Smooth muscle cell (in vitro differentiated cells): ENCODE measurements around the gene MIER3. TPM values are rescaled to one million over a fixed set of nuclear protein-coding genes. Genes with fewer than 3 reads are reported as not detected.

Experiments used
- DNase-seq: peaks from one replicate; lab custom pipeline; 2025; ENCODE audit not compliant: unreplicated experiment; lab: John Stamatoyannopoulos, UW
- H2AFZ ChIP-seq: fragments of 200-600 bp; sonication (generic); 2 replicates; pipeline ENCODE4 v1.6.0; 2016; ENCODE audit warnings: antibody characterized with exemption, low read depth, mild to moderate bottlenecking
- H3F3A ChIP-seq: fragments of 200-600 bp; sonication (generic); 2 replicates; pipeline ENCODE4 v1.6.0; 2017; ENCODE audit warnings: antibody characterized with exemption, low read depth
- H3K27ac ChIP-seq: fragments of 200-600 bp; sonication (generic); 2 replicates; pipeline ENCODE4 v1.5.1; 2016; ENCODE audit warnings: low read depth, mild to moderate bottlenecking
- H3K27me3 ChIP-seq: fragments of 200-600 bp; sonication (generic); 2 replicates; pipeline ENCODE4 v1.6.1; 2016; ENCODE audit warnings: low read depth, mild to moderate bottlenecking
- H3K36me3 ChIP-seq: fragments of 200-600 bp; sonication (generic); 2 replicates; pipeline ENCODE4 v1.5.1; 2016; ENCODE audit warnings: low read depth
- H3K4me1 ChIP-seq: fragments of 200-600 bp; sonication (generic); 2 replicates; pipeline ENCODE4 v1.5.1; 2016; ENCODE audit warnings: low read depth
- H3K4me2 ChIP-seq: fragments of 200-600 bp; sonication (generic); 2 replicates; pipeline ENCODE4 v1.6.0; 2016; ENCODE audit warnings: mild to moderate bottlenecking
- H3K4me3 ChIP-seq: fragments of 200-600 bp; sonication (generic); 2 replicates; pipeline ENCODE4 v1.5.1; 2016; ENCODE audit warnings: mild to moderate bottlenecking
- H3K79me2 ChIP-seq: fragments of 200-600 bp; sonication (generic); 2 replicates; pipeline ENCODE4 v1.6.0; 2016; ENCODE audit warnings: low read depth, mild to moderate bottlenecking
- H3K9ac ChIP-seq: fragments of 200-600 bp; sonication (generic); 2 replicates; pipeline ENCODE4 v1.6.0; 2016; ENCODE audit warnings: low read depth
- H3K9me3 ChIP-seq: fragments of 200-600 bp; sonication (generic); replicated peaks from 2 replicates; pipeline ENCODE4 v1.5.1; 2016; ENCODE audit warnings: low read depth
- H4K20me1 ChIP-seq: fragments of 200-600 bp; sonication (generic); 2 replicates; pipeline ENCODE4 v1.6.0; 2016; ENCODE audit warnings: low read depth
- WGBS: methylation state at CpG from one replicate; pipeline ENCODE4 v1.1.7; 2016; ENCODE audit warnings: low lambda C conversion rate; 5-methylcytosine and 5-hydroxymethylcytosine counted together
- polyA plus RNA-seq: library from polyadenylated mRNA; unstranded; fragments of >200 nt; fragmentation: Nextera tagmentation; extraction: Ambion mirVana; gene quantifications from 2 replicates; pipeline ENCODE4 v1.2.1, GENCODE V29; 2016
- total RNA-seq: library from RNA; depleted of rRNA; stranded (reverse); fragments of >200 nt; gene quantifications from 2 replicates; pipeline ENCODE4 v1.2.3, GENCODE V29; 2014
- TF ChIP-seq, protein P1 (sequence below): fragments of 200-600 bp; sonication (generic); IDR thresholded peaks from 2 replicates; pipeline ENCODE4 v1.5.1; 2017; ENCODE audit warnings: borderline replicate concordance, mild to moderate bottlenecking, antibody characterized with exemption; ENCODE audit not compliant: insufficient read depth, poor library complexity, severe bottlenecking

MIER3 gene
- total and polyA plus RNA-seq, 2 experiments from 2014 or later = 4.1 to 23.4 TPM

DNA sequence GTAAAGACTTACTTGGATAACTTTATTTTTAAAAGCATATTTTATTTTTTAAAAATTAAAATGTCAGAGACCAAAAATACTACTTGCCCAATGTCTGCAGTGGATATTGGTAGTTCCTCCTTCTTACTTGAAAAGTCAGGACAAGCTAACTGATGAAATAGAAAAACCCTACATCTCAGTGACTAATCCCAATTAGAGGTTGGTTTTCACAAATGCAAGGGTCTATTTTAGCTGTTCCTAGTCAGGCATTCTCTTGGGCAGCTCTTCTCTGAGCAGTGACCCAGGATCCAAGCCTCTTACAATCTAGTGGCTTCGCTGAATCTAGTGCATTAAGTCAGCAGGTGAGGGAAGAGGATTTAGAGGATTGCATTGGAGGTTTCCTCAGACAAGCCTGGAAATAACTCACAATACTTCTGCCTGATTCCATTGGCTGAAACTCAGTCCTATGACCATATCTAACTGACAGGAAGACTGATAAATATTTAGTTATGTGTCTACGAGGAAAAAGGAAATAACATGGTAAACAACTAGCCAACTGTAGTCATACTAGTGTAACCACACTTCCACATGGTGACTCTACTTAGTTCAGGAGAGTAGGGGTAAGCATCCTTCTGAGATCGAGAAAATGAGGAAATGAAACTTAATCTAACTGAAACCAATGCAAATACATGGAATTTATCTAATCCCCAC lies 34.2 kb upstream of the MIER3 start:
- TF ChIP-seq, protein P1, sequence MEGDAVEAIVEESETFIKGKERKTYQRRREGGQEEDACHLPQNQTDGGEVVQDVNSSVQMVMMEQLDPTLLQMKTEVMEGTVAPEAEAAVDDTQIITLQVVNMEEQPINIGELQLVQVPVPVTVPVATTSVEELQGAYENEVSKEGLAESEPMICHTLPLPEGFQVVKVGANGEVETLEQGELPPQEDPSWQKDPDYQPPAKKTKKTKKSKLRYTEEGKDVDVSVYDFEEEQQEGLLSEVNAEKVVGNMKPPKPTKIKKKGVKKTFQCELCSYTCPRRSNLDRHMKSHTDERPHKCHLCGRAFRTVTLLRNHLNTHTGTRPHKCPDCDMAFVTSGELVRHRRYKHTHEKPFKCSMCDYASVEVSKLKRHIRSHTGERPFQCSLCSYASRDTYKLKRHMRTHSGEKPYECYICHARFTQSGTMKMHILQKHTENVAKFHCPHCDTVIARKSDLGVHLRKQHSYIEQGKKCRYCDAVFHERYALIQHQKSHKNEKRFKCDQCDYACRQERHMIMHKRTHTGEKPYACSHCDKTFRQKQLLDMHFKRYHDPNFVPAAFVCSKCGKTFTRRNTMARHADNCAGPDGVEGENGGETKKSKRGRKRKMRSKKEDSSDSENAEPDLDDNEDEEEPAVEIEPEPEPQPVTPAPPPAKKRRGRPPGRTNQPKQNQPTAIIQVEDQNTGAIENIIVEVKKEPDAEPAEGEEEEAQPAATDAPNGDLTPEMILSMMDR = no peak
- Histone ChIP-seq H3F3A (no peaks in the 10 kb centered on the region), H4K20me1 (no peaks in the 10 kb centered on the region), H3K4me1 (no peaks in the 10 kb centered on the region), H2AFZ (no peak overlapping the region), H3K79me2 (no peaks in the 10 kb centered on the region), H3K27ac (no peak overlapping the region), H3K36me3 (no peaks in the 10 kb centered on the region), H3K9me3 (no peaks in the 10 kb centered on the region), H3K4me2 (no peak overlapping the region), H3K27me3 (no peaks in the 10 kb centered on the region), H3K9ac (no peak overlapping the region), H3K4me3 (no peak overlapping the region)
- 87% methylated on average over 3 of the region's 3 CpGs for WGBS
- DNase-seq = no peak

- Histone ChIP-seq H3K27ac (no peak overlapping the region), H3K27me3 (no peaks in the 10 kb centered on the region), H2AFZ (no peak overlapping the region), H3F3A (no peaks in the 10 kb centered on the region), H4K20me1 (no peaks in the 10 kb centered on the region), H3K79me2 (no peaks in the 10 kb centered on the region), H3K4me2 (peak overlapping the region; percentile 17), H3K4me3 (no peak overlapping the region), H3K4me1 (no peaks in the 10 kb centered on the region), H3K9me3 (no peaks in the 10 kb centered on the region), H3K36me3 (no peaks in the 10 kb centered on the region), H3K9ac (no peak overlapping the region)
- WGBS = 79% methylated on average over 1 of the region's 1 CpG
- no peak for DNase-seq
- TF ChIP-seq, protein P1 = no peak
Measured at GRCh38 chr5:56984445-56984844, 32.5 kb upstream of the MIER3 start.

GRCh38 chr5:56983593-56984361 lies 31.9 kb upstream of the MIER3 start:
- WGBS = 48% methylated on average over 1 of the region's 1 CpG
- no peaks in the 10 kb centered on the region for H3K36me3 ChIP-seq
- no peaks in the 10 kb centered on the region for H3K27me3 ChIP-seq
- no peaks in the 10 kb centered on the region for H3K79me2 ChIP-seq
- DNase-seq = no peak
- no peak overlapping the region for H2AFZ ChIP-seq
- H3K27ac ChIP-seq = no peak overlapping the region
- no peaks in the 10 kb centered on the region for H4K20me1 ChIP-seq
- TF ChIP-seq, protein P1 = no peak
- H3K9me3 ChIP-seq = no peaks in the 10 kb centered on the region
- H3K4me1 ChIP-seq = no peaks in the 10 kb centered on the region
- H3K4me3 ChIP-seq = no peak overlapping the region
- H3F3A ChIP-seq = no peaks in the 10 kb centered on the region
- no peak overlapping the region for H3K9ac ChIP-seq
- H3K4me2 ChIP-seq = peak overlapping the region; percentile 17
